Heart left ventricle (tissue), 16 donors: ENCODE measurements around the gene FEM1B. TPM values are rescaled to one million over a fixed set of nuclear protein-coding genes. Genes with fewer than 3 reads are reported as not detected.

Experiments used
- ATAC-seq, 4 donors: fragments of 200-7000 bp; cut with Tn5 transposase; one replicate each; pipeline ENCODE4 v1.9.1; 2020 to 2022; ENCODE audit warnings: moderate library complexity in 4 of 4, mild to moderate bottlenecking in 3 of 4, moderate number of reproducible peaks in 1 of 4
- DNase-seq, 5 donors: peaks; one replicate each; pipeline ENCODE4 v3.0.0-alpha.2; 2020
- H3K27ac ChIP-seq, 12 donors: fragments of 200-600 bp; sonication (generic) in 4 of 12; one replicate each; pipeline versions ENCODE4 v1.5.0 to v1.8.0; 2016 to 2022; ENCODE audit warnings: mild to moderate bottlenecking in 2 of 12
- H3K27me3 ChIP-seq, 9 donors: fragments of 200-600 bp; sonication (generic) in 2 of 9; one replicate each; pipeline versions ENCODE4 v1.5.1 to v1.8.0; 2016 to 2022; ENCODE audit warnings: mild to moderate bottlenecking in 3 of 9
- H3K36me3 ChIP-seq, 9 donors: fragments of 200-600 bp; sonication (generic) in 2 of 9; one replicate each; pipeline versions ENCODE4 v1.5.0 to v1.8.0; 2018 to 2022; ENCODE audit warnings: mild to moderate bottlenecking in 2 of 9
- H3K4me1 ChIP-seq, 12 donors: fragments of 200-600 bp; sonication (generic) in 4 of 12; one replicate each; pipeline versions ENCODE4 v1.5.0 to v1.8.0; 2016 to 2022; ENCODE audit warnings: mild to moderate bottlenecking in 3 of 12
- H3K4me3 ChIP-seq, 12 donors: fragments of 200-600 bp; sonication (generic) in 4 of 12; one replicate each; pipeline versions ENCODE4 v1.5.0 to v1.8.0; 2017 to 2022; ENCODE audit warnings: mild to moderate bottlenecking in 9 of 12, moderate library complexity in 4 of 12
- H3K9me3 ChIP-seq, 12 donors: fragments of 200-600 bp; sonication (generic) in 4 of 12; one replicate each; pipeline versions ENCODE4 v1.5.0 to v1.8.0; 2016 to 2022; ENCODE audit warnings: mild to moderate bottlenecking in 1 of 12
- POLR2A ChIP-seq, 2 donors: fragments of 450-650 bp; IDR thresholded peaks; one replicate each; pipeline ENCODE4 v1.6.1; 2017; ENCODE audit warnings: antibody characterized with exemption in 2 of 2, mild to moderate bottlenecking in 2 of 2, moderate library complexity in 2 of 2
- WGBS, 4 donors: extraction: QIAGEN DNeasy Blood & Tissue Kit in 2 of 4; methylation state at CpG; one replicate each; pipeline versions ENCODE4 v1.1.5 to v1.1.7; 2013 to 2018; 5-methylcytosine and 5-hydroxymethylcytosine counted together
- intact Hi-C, 10 donors: fragments of 100-400 bp; cut with DNase I; formaldehyde crosslinking; loops; one replicate each; pipeline versions ENCODE4 v1.11.1 to v1.14.2; 2022
- polyA plus RNA-seq, 2 donors: library from polyadenylated mRNA; stranded (reverse); fragments of 200-250 nt; gene quantifications; one replicate each; pipeline ENCODE4 v1.2.3, GENCODE V29; 2013
- total RNA-seq, 9 donors: library from RNA; depleted of rRNA in 2 of 9; stranded (reverse); fragments of >200 nt in 2 of 9; fragmentation: NEBNext Ultra II Directional in 3 of 9; extraction: Animal tissue kit (Norgen Biotek cat#: 25700) in 3 of 9; gene quantifications; one replicate each; pipeline versions ENCODE4 v1.1.0 to v1.2.4, GENCODE V29; 2016 to 2023
- TF ChIP-seq, protein P1 (sequence below), 12 donors: fragments of 200-600 bp; sonication (generic) in 4 of 12; IDR thresholded peaks; one replicate each; pipeline versions ENCODE4 v1.5.0 to v1.8.0; 2018 to 2022; ENCODE audit warnings: antibody characterized with exemption in 12 of 12, mild to moderate bottlenecking in 5 of 12
- donor health status: ischemic (EF 13 %, LVEDD 7.1; RV severe dilation, severe dysfunction).
- donor health status: healthy with polysubstance abuse.
- donor health status: DM: no; HTN: yes; CAD: no.
- donor health status: DM: no; HTN: no; CAD: no.
- donor health status: ischemic (EF 25% LVEDD 6.9; RV normal size, moderate dysfunction).
- donor health status: ischemic (EF 25% LVEDD 5.7; RV mildly dilated, moderate dysfunction).
- donor health status: healthy.
- donor health status: DM: yes; HTN: yes; CAD: no.
- donor health status: ischemic (EF 35%, LVEDD 5.7; RV mildly dilated, moderate dysfunction).
- donor health status: nonischemic (EF 11% LVEDD 7.7; RV severe dilation, severe dysfunction).
- donor health status: DM: yes; HTN: yes; CAD: no.
- donor health status: PGD.
- donor health status: ischemic (EF 29% LVEDD 5.4; RV normal size, mild dysfunction).
- donor health status: nonischemic (EF 23%, LVEDD 6.1; RV moderate dilation, normal function).

FEM1B gene
- total and polyA plus RNA-seq, 11 donors = 9.3 to 94.0 (median 52.7) TPM

DNA sequence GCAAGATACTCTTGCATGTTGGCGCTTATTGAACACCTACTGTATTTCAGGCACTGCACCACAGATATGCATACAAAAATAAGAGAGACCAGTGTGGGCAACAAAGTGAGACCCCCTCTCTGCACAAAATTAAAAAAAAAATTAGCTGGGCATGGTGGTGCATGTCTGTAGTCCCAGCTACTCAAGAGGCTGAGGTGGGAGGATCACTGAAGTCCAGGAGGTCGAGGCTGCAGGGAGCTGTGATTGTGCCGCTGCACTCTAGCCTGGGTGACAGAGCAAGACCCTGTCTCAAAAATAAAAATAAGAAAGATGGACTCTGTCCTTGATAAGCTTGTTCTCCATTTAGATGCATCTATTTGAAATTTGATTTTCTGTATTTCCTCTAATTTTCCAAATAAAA lies 20.8 kb downstream of the FEM1B start:
- H3K27ac ChIP-seq = peak overlapping the region in 5 of 12 donors; percentile 26 to 78 (median 53)
- 87 to 93% (median 90%) methylated on average over 3 of the region's 3 CpGs for WGBS, 4 donors
- peaks cover 0 to 66% (median 31%) of the 10 kb centered on the region in 12 donors for H3K4me1 ChIP-seq
- H3K9me3 ChIP-seq = no peaks in the 10 kb centered on the region
- peak overlapping the region in 6 of 12 donors; percentile 39 to 52 (median 44) for H3K4me3 ChIP-seq
- ATAC-seq = no peak
- H3K27me3 ChIP-seq = no peaks in the 10 kb centered on the region
- DNase-seq = no peak
- TF ChIP-seq, protein P1, sequence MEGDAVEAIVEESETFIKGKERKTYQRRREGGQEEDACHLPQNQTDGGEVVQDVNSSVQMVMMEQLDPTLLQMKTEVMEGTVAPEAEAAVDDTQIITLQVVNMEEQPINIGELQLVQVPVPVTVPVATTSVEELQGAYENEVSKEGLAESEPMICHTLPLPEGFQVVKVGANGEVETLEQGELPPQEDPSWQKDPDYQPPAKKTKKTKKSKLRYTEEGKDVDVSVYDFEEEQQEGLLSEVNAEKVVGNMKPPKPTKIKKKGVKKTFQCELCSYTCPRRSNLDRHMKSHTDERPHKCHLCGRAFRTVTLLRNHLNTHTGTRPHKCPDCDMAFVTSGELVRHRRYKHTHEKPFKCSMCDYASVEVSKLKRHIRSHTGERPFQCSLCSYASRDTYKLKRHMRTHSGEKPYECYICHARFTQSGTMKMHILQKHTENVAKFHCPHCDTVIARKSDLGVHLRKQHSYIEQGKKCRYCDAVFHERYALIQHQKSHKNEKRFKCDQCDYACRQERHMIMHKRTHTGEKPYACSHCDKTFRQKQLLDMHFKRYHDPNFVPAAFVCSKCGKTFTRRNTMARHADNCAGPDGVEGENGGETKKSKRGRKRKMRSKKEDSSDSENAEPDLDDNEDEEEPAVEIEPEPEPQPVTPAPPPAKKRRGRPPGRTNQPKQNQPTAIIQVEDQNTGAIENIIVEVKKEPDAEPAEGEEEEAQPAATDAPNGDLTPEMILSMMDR (IDR thresholded peaks at IDR 0.05) = no peak
- TF ChIP-seq POLR2A (IDR thresholded peaks at IDR 0.05) = no peak
- peaks cover 0 to 31% (median 4%) of the 10 kb centered on the region in 9 donors for H3K36me3 ChIP-seq
- intact Hi-C loops = loop anchor here in 3 of 10 donors (5.0 kb wide), 2 partner anchors 41 to 46 kb away; no protein-coding TSS in a partner anchor

DNA sequence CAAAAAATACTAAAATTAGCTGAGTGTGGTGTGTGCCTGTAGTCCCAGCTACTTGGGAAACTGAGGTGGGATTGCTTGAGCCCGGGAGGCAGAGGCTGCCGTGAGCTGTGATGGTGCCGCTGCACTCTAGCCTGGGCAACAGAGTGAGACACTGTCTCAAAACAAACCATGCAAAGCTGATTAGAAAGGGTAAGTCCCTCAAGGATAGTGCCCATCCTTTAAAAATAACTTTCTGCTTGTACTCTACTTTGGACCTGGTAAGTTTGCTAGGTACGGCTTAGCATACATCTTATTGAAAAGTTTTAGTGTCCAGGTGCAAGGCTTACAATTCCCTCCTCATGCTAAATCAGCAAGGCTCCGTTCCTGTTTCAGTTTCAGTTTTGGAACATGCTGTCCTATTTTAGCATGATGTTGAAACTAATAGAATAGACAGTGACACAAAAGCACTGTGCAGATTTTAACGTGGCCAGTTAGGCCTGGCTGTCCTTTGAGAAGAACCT lies 21.4 kb downstream of the FEM1B start:
- TF ChIP-seq, protein P1 (IDR thresholded peaks at IDR 0.05) = no peak
- TF ChIP-seq POLR2A (IDR thresholded peaks at IDR 0.05) = no peak
- Histone ChIP-seq H3K36me3 (peaks cover 0 to 25% (median 4%) of the 10 kb centered on the region in 9 donors), H3K27me3 (no peaks in the 10 kb centered on the region), H3K9me3 (no peaks in the 10 kb centered on the region), H3K4me1 (peaks cover 0 to 60% (median 27%) of the 10 kb centered on the region in 12 donors), H3K4me3 (peak overlapping the region in 10 of 12 donors; percentile 8 to 53 (median 40)), H3K27ac (peak overlapping the region in 11 of 12 donors; percentile 13 to 78 (median 47))
- intact Hi-C loops = loop anchor here in 3 of 10 donors (5.0 kb wide), 2 partner anchors 42 to 47 kb away; no protein-coding TSS in a partner anchor
- WGBS, 4 donors = 31 to 47% (median 34%) methylated on average over 6 of the region's 6 CpGs
- ATAC-seq (peak in 3 of 4 donors; percentile 51 to 69 (median 61)), DNase-seq (no peak)

GRCh38 chr15:68299436-68299835 lies 21.9 kb downstream of the FEM1B start:
- no peaks in the 10 kb centered on the region for H3K27me3 ChIP-seq
- H3K36me3 ChIP-seq = peaks cover 0 to 20% (median 4%) of the 10 kb centered on the region in 9 donors
- peak in 2 of 4 donors; percentile 9 to 10 for ATAC-seq
- H3K9me3 ChIP-seq = no peaks in the 10 kb centered on the region
- DNase-seq = no peak
- WGBS, 4 donors = 44 to 65% (median 49%) methylated on average over 5 of the region's 5 CpGs
- TF ChIP-seq, protein P1 (IDR thresholded peaks at IDR 0.05) = no peak
- no peak for TF ChIP-seq POLR2A (IDR thresholded peaks at IDR 0.05)
- H3K27ac ChIP-seq = peak overlapping the region in 11 of 12 donors; percentile 13 to 78 (median 47)
- peaks cover 0 to 55% (median 26%) of the 10 kb centered on the region in 12 donors for H3K4me1 ChIP-seq
- intact Hi-C loops = loop anchor here in 3 of 10 donors (5.0 kb wide), 2 partner anchors 42 to 47 kb away; no protein-coding TSS in a partner anchor
- peak overlapping the region in 10 of 12 donors; percentile 8 to 53 (median 40) for H3K4me3 ChIP-seq

DNA sequence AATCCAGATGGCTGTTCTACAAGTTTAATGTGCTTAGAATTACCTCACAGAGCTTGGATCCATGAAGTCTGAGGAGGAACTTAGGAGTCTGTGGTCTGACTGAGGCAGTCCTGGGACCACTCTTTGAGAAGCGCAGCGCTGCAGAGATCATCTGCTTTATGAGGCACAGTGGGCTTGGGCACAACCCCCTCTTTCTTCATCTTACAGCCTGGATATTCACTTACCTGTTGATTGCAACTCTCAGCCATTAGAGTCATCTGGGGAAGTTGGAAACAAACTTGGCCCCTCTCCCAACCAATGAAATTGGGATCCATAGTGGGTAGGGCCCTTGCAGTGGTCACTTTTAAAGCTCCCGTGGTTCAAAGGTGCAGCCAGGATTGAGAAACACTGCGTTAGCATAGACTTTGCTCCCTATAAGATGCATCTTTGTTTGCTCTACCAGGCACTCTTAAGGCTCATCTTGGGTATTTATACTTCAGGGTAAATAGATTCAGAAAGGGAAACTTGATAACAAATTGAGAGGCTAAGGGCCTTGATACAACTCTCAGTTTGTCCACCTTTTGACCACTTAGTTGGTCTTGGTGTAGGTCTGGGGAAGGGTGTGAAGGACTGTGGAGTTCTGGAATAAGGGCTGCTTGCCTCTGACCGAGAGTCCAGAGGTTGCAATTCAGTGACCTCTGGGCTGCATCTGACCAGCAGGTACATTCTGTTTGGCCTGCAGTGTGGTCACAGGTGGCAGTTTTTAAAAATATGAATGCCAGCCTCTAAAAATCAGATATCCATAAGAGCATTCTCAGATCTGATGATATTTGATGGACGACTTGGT lies 22.8 kb downstream of the FEM1B start:
- intact Hi-C loops = loop anchor here in 8 of 10 donors (5.0 to 10.0 kb wide), 7 partner anchors 43 to 374 kb away; no protein-coding TSS in a partner anchor

More for the DNA sequence above, 22.8 kb downstream of the FEM1B start:
- TF ChIP-seq, protein P1 (IDR thresholded peaks at IDR 0.05) = no peak
- TF ChIP-seq POLR2A (IDR thresholded peaks at IDR 0.05) = no peak
- no peak for ATAC-seq
- H3K36me3 ChIP-seq = peaks cover 0 to 18% (median 4%) of the 10 kb centered on the region in 9 donors
- H3K27me3 ChIP-seq = no peaks in the 10 kb centered on the region
- WGBS, 4 donors = 85 to 91% (median 87%) methylated on average over 6 of the region's 6 CpGs
- peak overlapping the region in 7 of 12 donors; percentile 13 to 78 (median 47) for H3K27ac ChIP-seq
- peaks cover 0 to 46% (median 20%) of the 10 kb centered on the region in 12 donors for H3K4me1 ChIP-seq
- no peak for DNase-seq
- H3K9me3 ChIP-seq = no peaks in the 10 kb centered on the region
- H3K4me3 ChIP-seq = no peak overlapping the region
